Lower leg skin (tissue), 3 donors: ENCODE data around the gene RGS7.

ENCODE experiments used
- CTCF ChIP-seq, 3 donors: fragments of 450-650 bp; IDR thresholded peaks; one replicate each; pipeline ENCODE4 v1.5.1; 2016; ENCODE audit warnings: antibody characterized with exemption in 3 of 3, mild to moderate bottlenecking in 3 of 3, moderate library complexity in 2 of 3
- POLR2A ChIP-seq, 2 donors: fragments of 450-650 bp; IDR thresholded peaks; one replicate each; pipeline ENCODE4 v1.6.1; 2016 to 2017; ENCODE audit warnings: antibody characterized with exemption in 2 of 2, mild to moderate bottlenecking in 1 of 2, moderate library complexity in 1 of 2

- TF ChIP-seq CTCF (IDR thresholded peaks at IDR 0.05) (no peak), POLR2A (IDR thresholded peaks at IDR 0.05) (no peak)
Measured at GRCh38 chr1:241276391-241276790, 80.6 kb downstream of the RGS7 start.
